HEK293T (cell line): ENCODE data around the gene MLXIP.

ENCODE experiments used
- FOXK2 ChIP-seq: fragments of 450-650 bp; IDR thresholded peaks from 2 replicates; pipeline ENCODE4 v1.6.1; 2016; ENCODE audit warnings: mild to moderate bottlenecking
- FOXM1 ChIP-seq: fragments of 450-650 bp; IDR thresholded peaks from 2 replicates; pipeline ENCODE4 v1.6.1; 2017; ENCODE audit warnings: mild to moderate bottlenecking, borderline replicate concordance
- LEF1 ChIP-seq: fragments of 450-650 bp; IDR thresholded peaks from 2 replicates; pipeline ENCODE4 v1.6.1; 2017; ENCODE audit warnings: mild to moderate bottlenecking, borderline replicate concordance
- NFRKB ChIP-seq: fragments of 450-650 bp; IDR thresholded peaks from 2 replicates; pipeline ENCODE4 v1.6.1; 2016; ENCODE audit warnings: mild to moderate bottlenecking, moderate library complexity
- SP1 ChIP-seq: fragments of 450-650 bp; IDR thresholded peaks from 2 replicates; pipeline ENCODE4 v1.6.1; 2017
- TARDBP ChIP-seq: fragments of 450-650 bp; IDR thresholded peaks from 2 replicates; pipeline ENCODE4 v1.6.1; 2016

DNA sequence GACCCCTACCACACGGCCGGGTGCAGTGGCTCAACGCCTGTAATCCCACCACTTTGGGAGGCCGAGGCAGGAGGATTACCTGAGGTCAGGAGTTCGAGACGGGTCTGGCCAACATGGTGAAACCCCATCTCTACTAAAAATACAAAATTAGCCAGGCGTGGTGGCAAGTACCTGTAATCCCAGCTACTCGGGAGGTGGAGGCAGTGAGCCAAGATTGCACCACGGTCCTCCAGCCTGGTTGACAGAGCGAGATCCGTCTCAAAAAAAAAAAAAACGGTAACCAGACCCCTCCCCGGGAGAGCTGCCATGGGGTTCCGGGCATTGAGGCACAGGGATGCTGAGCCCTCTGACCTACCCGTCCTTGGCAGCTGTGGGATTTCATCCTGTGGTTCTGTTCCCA is 35.1 kb upstream of the MLXIP start:
- TF ChIP-seq SP1 (no peak), LEF1 (no peak), FOXK2 (no peak), NFRKB (no peak), TARDBP (no peak), FOXM1 (no peak)
